GM19043 (cell line): ENCODE data around the gene KIF3B.
"Not testable (repeated sequence)": the region's sequence is repeated elsewhere in the genome, so short reads cannot be mapped to it uniquely, and the experiment has no call there.

ENCODE experiments used
- ATAC-seq: cut with Tn5 transposase; IDR thresholded peaks from one replicate; pipeline ENCODE4 v1.9.1; 2021; ENCODE audit warnings: low read depth; ENCODE audit not compliant: unreplicated experiment

KIF3B gene

DNA sequence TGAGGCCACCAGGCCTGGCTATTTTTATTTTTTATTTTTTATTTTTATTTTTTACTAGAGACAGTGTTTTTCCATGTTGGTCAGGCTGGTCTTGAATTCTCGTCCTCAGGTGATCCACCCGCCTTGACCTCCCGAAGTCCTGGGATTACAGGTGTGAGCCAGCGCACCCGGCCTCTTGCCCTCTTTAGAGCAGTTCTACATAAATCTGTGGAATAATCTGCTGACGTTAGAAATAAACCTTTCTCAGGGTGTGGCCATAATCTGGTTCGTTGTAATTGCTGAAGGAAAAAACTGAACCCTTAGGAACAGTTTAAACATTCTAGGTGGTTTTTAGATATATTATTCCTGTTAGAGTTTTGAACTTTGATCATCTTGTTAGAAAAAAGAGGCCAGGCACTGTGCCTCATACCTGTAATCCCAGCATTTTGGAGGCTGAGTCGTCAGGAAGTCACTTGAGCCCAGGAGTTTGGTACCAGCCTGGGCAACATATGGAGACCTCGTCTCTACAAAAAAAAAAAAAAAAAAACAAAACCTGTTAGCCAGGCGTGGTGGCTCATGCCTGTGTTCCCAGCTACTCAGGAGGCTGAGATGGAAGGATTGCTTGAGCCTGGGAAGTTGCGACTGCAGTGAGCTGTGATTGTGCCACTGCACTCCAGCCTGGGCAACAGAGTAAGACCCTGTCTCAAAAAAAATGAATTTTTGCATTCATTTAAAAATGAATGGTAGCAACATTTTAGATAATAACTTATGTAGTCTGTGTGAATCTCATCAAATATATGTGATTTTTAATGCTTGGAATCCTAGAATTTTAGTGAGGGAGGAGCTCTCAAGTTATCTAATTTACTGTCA lies 104.9 kb downstream of the KIF3B start:
- ATAC-seq, result no peak

DNA sequence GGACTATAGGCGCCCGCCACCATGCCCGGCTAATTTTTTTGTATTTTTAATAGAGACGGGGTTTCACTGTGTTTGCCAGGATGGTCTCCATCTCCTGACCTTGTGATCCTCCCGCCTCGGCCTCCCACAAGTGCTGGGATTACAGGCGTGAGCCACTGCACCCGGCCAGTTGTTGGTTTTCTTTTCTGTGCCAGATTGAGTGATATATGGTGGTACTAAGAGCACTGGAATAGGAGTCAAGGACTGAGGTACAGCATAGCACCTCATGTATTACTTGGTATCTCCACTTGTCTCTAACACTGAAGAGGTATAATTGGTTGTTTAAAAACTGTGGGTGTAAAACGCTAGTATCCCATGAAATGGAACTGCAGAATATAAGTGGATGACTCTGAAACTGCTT lies 106.0 kb downstream of the KIF3B start:
- not testable (repeated sequence) for ATAC-seq
